GM23338 (cell line): ENCODE measurements around the gene GLI3. TPM values are rescaled to one million over a fixed set of nuclear protein-coding genes. Genes with fewer than 3 reads are reported as not detected.

ENCODE experiments used
- ATAC-seq: fragments of 200-7000 bp; cut with Tn5 transposase; 3 replicates; pipeline ENCODE4 v1.9.1; 2020
- DNase-seq: peaks from one replicate; pipeline ENCODE4 v3.0.0-alpha.2; 2015; ENCODE audit warnings: low spot score
- H2AFZ ChIP-seq: fragments of 200-600 bp; sonication (generic); 2 replicates; pipeline ENCODE4 v1.8.0; 2016; ENCODE audit warnings: antibody characterized with exemption, mild to moderate bottlenecking, moderate library complexity
- H3F3A ChIP-seq: fragments of 200-600 bp; sonication (generic); replicated peaks from 2 replicates; pipeline ENCODE4 v1.8.0; 2017; ENCODE audit warnings: antibody characterized with exemption, mixed run types, low read depth
- H3K27ac ChIP-seq: fragments of 200-600 bp; sonication (generic); 2 replicates; pipeline ENCODE4 v1.6.1; 2016; ENCODE audit warnings: low read depth
- H3K27me3 ChIP-seq: fragments of 200-600 bp; sonication (generic); 2 replicates; pipeline ENCODE4 v1.8.0; 2016; ENCODE audit warnings: mild to moderate bottlenecking, mixed run types, moderate library complexity; ENCODE audit not compliant: insufficient read depth
- H3K36me3 ChIP-seq: fragments of 200-600 bp; sonication (generic); 2 replicates; pipeline ENCODE4 v1.8.0; 2016; ENCODE audit warnings: mild to moderate bottlenecking; ENCODE audit not compliant: insufficient read depth
- H3K4me1 ChIP-seq: fragments of 200-600 bp; sonication (generic); 2 replicates; pipeline ENCODE4 v1.8.0; 2016; ENCODE audit warnings: mild to moderate bottlenecking, moderate library complexity; ENCODE audit not compliant: insufficient read depth
- H3K4me2 ChIP-seq: fragments of 200-600 bp; sonication (generic); 2 replicates; pipeline ENCODE4 v1.7.1; 2017; ENCODE audit warnings: mixed run types
- H3K4me3 ChIP-seq: fragments of 200-600 bp; sonication (generic); 2 replicates; pipeline ENCODE4 v1.6.1; 2016; ENCODE audit warnings: mixed run types
- H3K79me2 ChIP-seq: fragments of 200-600 bp; sonication (generic); replicated peaks from 2 replicates; pipeline ENCODE4 v1.8.0; 2017; ENCODE audit warnings: mild to moderate bottlenecking; ENCODE audit not compliant: insufficient read depth
- H3K9me2 ChIP-seq: fragments of 200-600 bp; sonication (generic); 2 replicates; pipeline ENCODE4 v1.8.0; 2017; ENCODE audit not compliant: insufficient read depth
- H4K20me1 ChIP-seq: fragments of 200-600 bp; sonication (generic); replicated peaks from 2 replicates; pipeline ENCODE4 v1.8.0; 2017; ENCODE audit warnings: mild to moderate bottlenecking; ENCODE audit not compliant: insufficient read depth
- H3K27ac Mint-ChIP-seq: 2 replicates; pipeline ENCODE4 v1.8.0; 2020; ENCODE audit warnings: inconsistent platforms, mild to moderate bottlenecking, moderate library complexity, mixed read lengths
- H3K27me3 Mint-ChIP-seq: 3 replicates; pipeline ENCODE4 v1.8.0; 2022; ENCODE audit warnings: low read depth, mild to moderate bottlenecking, moderate library complexity, mixed read lengths, inconsistent platforms; ENCODE audit not compliant: insufficient read depth, poor library complexity
- H3K36me3 Mint-ChIP-seq: 3 replicates; pipeline ENCODE4 v1.8.0; 2021; ENCODE audit warnings: low read depth, mild to moderate bottlenecking, inconsistent platforms, moderate library complexity, mixed read lengths
- H3K4me1 Mint-ChIP-seq: 3 replicates; pipeline ENCODE4 v1.8.0; 2020; ENCODE audit warnings: mild to moderate bottlenecking, inconsistent platforms, mixed read lengths
- H3K4me3 Mint-ChIP-seq: 3 replicates; pipeline ENCODE4 v1.8.0; 2021; ENCODE audit warnings: moderate library complexity, mild to moderate bottlenecking, inconsistent platforms, mixed read lengths
- H3K9me3 Mint-ChIP-seq: 3 replicates; pipeline ENCODE4 v1.8.0; 2020; ENCODE audit warnings: moderate library complexity, mild to moderate bottlenecking, inconsistent platforms, mixed read lengths
- CREB1 ChIP-seq: fragments of 250-450 bp; sonication (Bioruptor Pico); IDR thresholded peaks from 2 replicates; pipeline ENCODE4 v1.5.0; 2020; ENCODE audit warnings: low read depth, mild to moderate bottlenecking, moderate library complexity
- EZH2 ChIP-seq: fragments of 200-600 bp; sonication (generic); IDR thresholded peaks from one replicate; pipeline ENCODE4 v1.8.0; 2017; ENCODE audit warnings: antibody characterized with exemption, mild to moderate bottlenecking, low read depth; ENCODE audit not compliant: unreplicated experiment
- EZH2phosphoT487 ChIP-seq: fragments of 200-600 bp; sonication (generic); IDR thresholded peaks from one replicate; pipeline ENCODE4 v1.8.1; 2018; ENCODE audit warnings: antibody characterized with exemption; ENCODE audit not compliant: unreplicated experiment
- JUNB ChIP-seq: IDR thresholded peaks from one replicate; pipeline ENCODE4 v1.6.1; 2016; ENCODE audit warnings: antibody characterized with exemption; ENCODE audit not compliant: unreplicated experiment
- NANOG ChIP-seq: IDR thresholded peaks from 2 replicates; pipeline ENCODE4 v1.6.1; 2016; ENCODE audit warnings: antibody characterized with exemption, borderline replicate concordance
- POLR2AphosphoS5 ChIP-seq: IDR thresholded peaks from 2 replicates; pipeline ENCODE4 v1.6.1; 2016; ENCODE audit warnings: antibody characterized with exemption, low read depth
- STAT1 ChIP-seq: IDR thresholded peaks from one replicate; pipeline ENCODE4 v1.6.1; 2016; ENCODE audit warnings: antibody characterized with exemption; ENCODE audit not compliant: unreplicated experiment
- ZNF114 ChIP-seq: fragments of 250-450 bp; sonication (Bioruptor Pico); IDR thresholded peaks from 2 replicates; pipeline ENCODE4 v1.5.0; 2020; ENCODE audit warnings: mild to moderate bottlenecking, moderate library complexity
- ZNF331 ChIP-seq: fragments of 250-450 bp; sonication (Bioruptor Pico); IDR thresholded peaks from 2 replicates; pipeline ENCODE4 v1.5.0; 2020; ENCODE audit warnings: low read depth, mild to moderate bottlenecking, moderate library complexity
- polyA plus RNA-seq: library from polyadenylated mRNA; unstranded; fragments of >200 nt; fragmentation: Nextera tagmentation; extraction: Ambion mirVana; gene quantifications from 2 replicates; pipeline ENCODE4 v1.2.1, GENCODE V29; 2016
- total RNA-seq: library from RNA; depleted of rRNA; stranded (reverse); fragments of >200 nt; shearing (Covaris generic); gene quantifications from 2 replicates; pipeline ENCODE4 v1.2.3, GENCODE V29; 2014
- TF ChIP-seq, protein P1 (sequence below): IDR thresholded peaks from one replicate; pipeline ENCODE4 v1.6.1; 2018; ENCODE audit warnings: antibody characterized with exemption; ENCODE audit not compliant: unreplicated experiment
- TF ChIP-seq, protein P2 (sequence below), 2 experiments: fragments of 200-600 bp in 1 of 2; sonication (generic) in 1 of 2; conservative IDR thresholded peaks; 2 replicates each; pipeline versions ENCODE4 v1.5.1 to v1.6.1; 2016 to 2017; ENCODE audit warnings: antibody characterized with exemption in 2 of 2, low read depth in 2 of 2, mild to moderate bottlenecking in 2 of 2, moderate library complexity in 1 of 2
- TF ChIP-seq, protein P3 (sequence below): IDR thresholded peaks from 2 replicates; pipeline ENCODE4 v1.6.1; 2016; ENCODE audit warnings: antibody characterized with exemption

The GLI3 gene
- total and polyA plus RNA-seq, 2 experiments from 2014 or later = 16.1 to 17.9 TPM

DNA sequence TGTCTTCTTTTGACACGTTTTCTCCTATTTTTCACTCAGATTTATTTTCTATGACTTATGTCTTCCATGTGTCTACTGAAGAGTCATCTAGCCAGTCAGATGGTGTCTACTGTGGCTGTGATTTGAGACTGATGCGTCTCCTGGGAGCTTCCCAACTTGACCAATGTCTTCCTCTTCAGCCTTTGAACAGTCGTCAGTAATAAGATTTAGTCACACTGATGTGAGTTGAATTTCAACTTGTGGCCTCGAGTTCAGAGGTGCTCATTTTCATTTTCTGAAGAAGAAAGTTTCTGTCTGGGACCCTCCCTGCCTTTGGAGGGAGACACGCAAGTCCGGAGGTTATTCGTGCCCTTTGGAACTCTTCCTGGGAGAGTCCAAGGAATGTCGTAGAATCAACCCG is 312.2 kb downstream of the GLI3 start (continued):
- TF ChIP-seq, protein P1, sequence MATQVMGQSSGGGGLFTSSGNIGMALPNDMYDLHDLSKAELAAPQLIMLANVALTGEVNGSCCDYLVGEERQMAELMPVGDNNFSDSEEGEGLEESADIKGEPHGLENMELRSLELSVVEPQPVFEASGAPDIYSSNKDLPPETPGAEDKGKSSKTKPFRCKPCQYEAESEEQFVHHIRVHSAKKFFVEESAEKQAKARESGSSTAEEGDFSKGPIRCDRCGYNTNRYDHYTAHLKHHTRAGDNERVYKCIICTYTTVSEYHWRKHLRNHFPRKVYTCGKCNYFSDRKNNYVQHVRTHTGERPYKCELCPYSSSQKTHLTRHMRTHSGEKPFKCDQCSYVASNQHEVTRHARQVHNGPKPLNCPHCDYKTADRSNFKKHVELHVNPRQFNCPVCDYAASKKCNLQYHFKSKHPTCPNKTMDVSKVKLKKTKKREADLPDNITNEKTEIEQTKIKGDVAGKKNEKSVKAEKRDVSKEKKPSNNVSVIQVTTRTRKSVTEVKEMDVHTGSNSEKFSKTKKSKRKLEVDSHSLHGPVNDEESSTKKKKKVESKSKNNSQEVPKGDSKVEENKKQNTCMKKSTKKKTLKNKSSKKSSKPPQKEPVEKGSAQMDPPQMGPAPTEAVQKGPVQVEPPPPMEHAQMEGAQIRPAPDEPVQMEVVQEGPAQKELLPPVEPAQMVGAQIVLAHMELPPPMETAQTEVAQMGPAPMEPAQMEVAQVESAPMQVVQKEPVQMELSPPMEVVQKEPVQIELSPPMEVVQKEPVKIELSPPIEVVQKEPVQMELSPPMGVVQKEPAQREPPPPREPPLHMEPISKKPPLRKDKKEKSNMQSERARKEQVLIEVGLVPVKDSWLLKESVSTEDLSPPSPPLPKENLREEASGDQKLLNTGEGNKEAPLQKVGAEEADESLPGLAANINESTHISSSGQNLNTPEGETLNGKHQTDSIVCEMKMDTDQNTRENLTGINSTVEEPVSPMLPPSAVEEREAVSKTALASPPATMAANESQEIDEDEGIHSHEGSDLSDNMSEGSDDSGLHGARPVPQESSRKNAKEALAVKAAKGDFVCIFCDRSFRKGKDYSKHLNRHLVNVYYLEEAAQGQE = no peak
- TF ChIP-seq, protein P2, sequence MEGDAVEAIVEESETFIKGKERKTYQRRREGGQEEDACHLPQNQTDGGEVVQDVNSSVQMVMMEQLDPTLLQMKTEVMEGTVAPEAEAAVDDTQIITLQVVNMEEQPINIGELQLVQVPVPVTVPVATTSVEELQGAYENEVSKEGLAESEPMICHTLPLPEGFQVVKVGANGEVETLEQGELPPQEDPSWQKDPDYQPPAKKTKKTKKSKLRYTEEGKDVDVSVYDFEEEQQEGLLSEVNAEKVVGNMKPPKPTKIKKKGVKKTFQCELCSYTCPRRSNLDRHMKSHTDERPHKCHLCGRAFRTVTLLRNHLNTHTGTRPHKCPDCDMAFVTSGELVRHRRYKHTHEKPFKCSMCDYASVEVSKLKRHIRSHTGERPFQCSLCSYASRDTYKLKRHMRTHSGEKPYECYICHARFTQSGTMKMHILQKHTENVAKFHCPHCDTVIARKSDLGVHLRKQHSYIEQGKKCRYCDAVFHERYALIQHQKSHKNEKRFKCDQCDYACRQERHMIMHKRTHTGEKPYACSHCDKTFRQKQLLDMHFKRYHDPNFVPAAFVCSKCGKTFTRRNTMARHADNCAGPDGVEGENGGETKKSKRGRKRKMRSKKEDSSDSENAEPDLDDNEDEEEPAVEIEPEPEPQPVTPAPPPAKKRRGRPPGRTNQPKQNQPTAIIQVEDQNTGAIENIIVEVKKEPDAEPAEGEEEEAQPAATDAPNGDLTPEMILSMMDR (conservative IDR thresholded peaks at IDR 0.05; ENCODE audit: low read depth in 2 of 2) = no peak
- TF ChIP-seq ZNF114 (CRISPR knock-in tag) (no peak), NANOG (no peak), EZH2 (no peak), ZNF331 (no peak), STAT1 (no peak), CREB1 (no peak), JUNB (no peak)
- TF ChIP-seq, protein P3, sequence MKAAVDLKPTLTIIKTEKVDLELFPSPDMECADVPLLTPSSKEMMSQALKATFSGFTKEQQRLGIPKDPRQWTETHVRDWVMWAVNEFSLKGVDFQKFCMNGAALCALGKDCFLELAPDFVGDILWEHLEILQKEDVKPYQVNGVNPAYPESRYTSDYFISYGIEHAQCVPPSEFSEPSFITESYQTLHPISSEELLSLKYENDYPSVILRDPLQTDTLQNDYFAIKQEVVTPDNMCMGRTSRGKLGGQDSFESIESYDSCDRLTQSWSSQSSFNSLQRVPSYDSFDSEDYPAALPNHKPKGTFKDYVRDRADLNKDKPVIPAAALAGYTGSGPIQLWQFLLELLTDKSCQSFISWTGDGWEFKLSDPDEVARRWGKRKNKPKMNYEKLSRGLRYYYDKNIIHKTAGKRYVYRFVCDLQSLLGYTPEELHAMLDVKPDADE = no peak

DNA sequence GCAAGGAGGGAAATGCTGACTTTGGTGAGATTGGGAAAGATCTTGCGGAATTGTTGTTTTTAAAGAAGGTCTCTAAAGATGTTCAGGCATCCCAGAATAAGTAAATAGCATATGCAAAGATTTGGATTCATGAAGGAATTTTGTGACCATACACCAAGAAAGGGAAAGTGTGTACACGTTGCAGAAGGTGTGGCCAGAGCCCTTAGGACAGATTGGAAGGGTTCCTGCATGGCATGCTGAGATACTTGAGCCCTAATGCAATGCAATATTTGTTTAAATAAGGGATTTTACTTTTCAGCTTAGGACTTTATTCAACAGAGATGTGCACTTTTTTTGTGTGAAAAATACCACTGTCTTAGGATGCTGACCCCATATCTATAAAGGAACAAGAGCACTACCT is 314.6 kb downstream of the GLI3 start:
- Mint-ChIP-seq H3K4me1 (no peaks in the 10 kb centered on the region), H3K4me3 (no peak overlapping the region)
- no peak for TF ChIP-seq CREB1
- TF ChIP-seq, protein P2 (conservative IDR thresholded peaks at IDR 0.05; ENCODE audit: low read depth in 2 of 2) = no peak
- no peak for TF ChIP-seq STAT1
- TF ChIP-seq, protein P3 = no peak
- TF ChIP-seq, protein P1 = no peak
- TF ChIP-seq EZH2phosphoT487 = no peak
- TF ChIP-seq JUNB = no peak
- no peak for TF ChIP-seq NANOG
- no peak for TF ChIP-seq POLR2AphosphoS5

More for the DNA sequence above, 314.6 kb downstream of the GLI3 start:
- no peak for ATAC-seq
- H4K20me1 ChIP-seq = no peaks in the 10 kb centered on the region
- no peaks in the 10 kb centered on the region for H3K4me1 ChIP-seq
- no peak overlapping the region for H3K27ac ChIP-seq
- H3K27me3 Mint-ChIP-seq = peaks cover under 1% of the 10 kb centered on the region
- H3K9me2 ChIP-seq = peaks cover 7% of the 10 kb centered on the region; the same call in 1 of the 2 replicates
- no peak overlapping the region for H3K4me3 ChIP-seq
- no peaks in the 10 kb centered on the region for H3K9me3 Mint-ChIP-seq
- H3K79me2 ChIP-seq = no peaks in the 10 kb centered on the region
- no peak overlapping the region for H3K27ac Mint-ChIP-seq
- no peak for DNase-seq
- no peaks in the 10 kb centered on the region for H3K36me3 Mint-ChIP-seq
- no peaks in the 10 kb centered on the region for H3F3A ChIP-seq
- H3K36me3 ChIP-seq = no peaks in the 10 kb centered on the region
- H3K4me2 ChIP-seq = no peak overlapping the region
- H3K27me3 ChIP-seq = no peaks in the 10 kb centered on the region
- no peak overlapping the region for H2AFZ ChIP-seq
